ENCODE measurements around the gene TLK2.
"Not testable (repeated sequence)": the region's sequence is repeated elsewhere in the genome, so short reads cannot be mapped to it uniquely, and the experiment has no call there.

DNA sequence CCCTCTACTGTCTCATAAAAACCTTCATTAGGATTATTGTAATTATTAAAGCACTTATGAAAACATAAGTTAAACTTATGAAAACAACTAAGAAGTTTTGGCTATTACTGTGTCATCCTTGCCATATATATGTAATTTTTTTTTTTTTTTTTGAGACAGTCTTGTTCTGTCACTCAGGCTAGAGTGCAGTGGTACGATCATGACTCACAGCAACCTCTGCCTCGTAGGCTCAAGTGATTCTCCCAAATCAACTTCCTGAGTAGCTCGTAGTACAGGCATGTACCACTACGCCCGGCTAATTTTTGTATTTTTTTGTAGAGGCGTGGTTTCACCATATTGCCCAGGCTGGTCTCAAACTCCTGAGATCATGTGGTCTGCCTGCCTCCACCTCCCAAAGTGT, 46.7 kb downstream of the TLK2 start:
- TF ChIP-seq ETV6, NR1H2 (CRISPR knock-in tag; IDR thresholded peaks at IDR 0.05): not testable (repeated sequence)
